Ascending aorta (tissue), 2 donors: Measurements from ENCODE around the gene VEPH1. TPM values are rescaled to one million over a fixed set of nuclear protein-coding genes. Genes with fewer than 3 reads are reported as not detected.
A peak's percentile ranks its signal among the peaks of the same experiment; 100 is the strongest.

Source experiments
- DNase-seq, 2 donors: peaks; one replicate each; pipeline ENCODE4 v3.0.0-alpha.2; 2019; ENCODE audit warnings: low spot score in 2 of 2
- H3K27ac ChIP-seq, 2 donors: fragments of 200-600 bp; sonication (generic); one replicate each; pipeline ENCODE4 v1.5.1; 2016 to 2017; ENCODE audit warnings: mild to moderate bottlenecking in 1 of 2
- H3K27me3 ChIP-seq: fragments of 200-600 bp; sonication (generic); one replicate; pipeline ENCODE4 v1.5.1; 2017
- H3K36me3 ChIP-seq, 2 donors: fragments of 200-600 bp; sonication (generic); one replicate each; pipeline ENCODE4 v1.5.1; 2016
- H3K4me1 ChIP-seq, 2 donors: fragments of 200-600 bp; sonication (generic); one replicate each; pipeline ENCODE4 v1.5.1; 2016 to 2017; ENCODE audit warnings: mild to moderate bottlenecking in 1 of 2
- H3K4me3 ChIP-seq, 2 donors: fragments of 200-600 bp; sonication (generic); one replicate each; pipeline ENCODE4 v1.5.1; 2016 to 2017; ENCODE audit warnings: mild to moderate bottlenecking in 1 of 2
- H3K9me3 ChIP-seq, 2 donors: fragments of 200-600 bp; sonication (generic); one replicate each; pipeline ENCODE4 v1.5.1; 2016
- intact Hi-C: fragments of 100-400 bp; cut with DNase I; formaldehyde crosslinking; loops from one replicate; pipeline ENCODE4 v1.15.1; 2023
- total RNA-seq: library from RNA; depleted of rRNA; stranded (reverse); fragments of >200 nt; gene quantifications from one replicate; pipeline ENCODE4 v1.1.0, GENCODE V29; 2016
- TF ChIP-seq, protein P1 (sequence below), 3 experiments: fragments of 200-600 bp in 2 of 3; fragments of 450-650 bp in 1 of 3; sonication (generic) in 2 of 3; IDR thresholded peaks; one replicate each; pipeline ENCODE4 v1.5.1; 2016 to 2019; ENCODE audit warnings: antibody characterized with exemption in 3 of 3, mild to moderate bottlenecking in 1 of 3, moderate library complexity in 1 of 3

VEPH1 gene
- total RNA-seq, 1 donor from 2014 or later = 2.2 TPM

- H3K4me1 ChIP-seq = no peaks in the 10 kb centered on the region
- H3K9me3 ChIP-seq = no peaks in the 10 kb centered on the region
- peak overlapping the region; percentile 43 to 58 for H3K4me3 ChIP-seq
- TF ChIP-seq, protein P1, sequence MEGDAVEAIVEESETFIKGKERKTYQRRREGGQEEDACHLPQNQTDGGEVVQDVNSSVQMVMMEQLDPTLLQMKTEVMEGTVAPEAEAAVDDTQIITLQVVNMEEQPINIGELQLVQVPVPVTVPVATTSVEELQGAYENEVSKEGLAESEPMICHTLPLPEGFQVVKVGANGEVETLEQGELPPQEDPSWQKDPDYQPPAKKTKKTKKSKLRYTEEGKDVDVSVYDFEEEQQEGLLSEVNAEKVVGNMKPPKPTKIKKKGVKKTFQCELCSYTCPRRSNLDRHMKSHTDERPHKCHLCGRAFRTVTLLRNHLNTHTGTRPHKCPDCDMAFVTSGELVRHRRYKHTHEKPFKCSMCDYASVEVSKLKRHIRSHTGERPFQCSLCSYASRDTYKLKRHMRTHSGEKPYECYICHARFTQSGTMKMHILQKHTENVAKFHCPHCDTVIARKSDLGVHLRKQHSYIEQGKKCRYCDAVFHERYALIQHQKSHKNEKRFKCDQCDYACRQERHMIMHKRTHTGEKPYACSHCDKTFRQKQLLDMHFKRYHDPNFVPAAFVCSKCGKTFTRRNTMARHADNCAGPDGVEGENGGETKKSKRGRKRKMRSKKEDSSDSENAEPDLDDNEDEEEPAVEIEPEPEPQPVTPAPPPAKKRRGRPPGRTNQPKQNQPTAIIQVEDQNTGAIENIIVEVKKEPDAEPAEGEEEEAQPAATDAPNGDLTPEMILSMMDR (IDR thresholded peaks at IDR 0.05) = no peak
- H3K36me3 ChIP-seq = no peaks in the 10 kb centered on the region
- no peaks in the 10 kb centered on the region for H3K27me3 ChIP-seq
- no peak for DNase-seq
- intact Hi-C loops = no loop called here
- H3K27ac ChIP-seq = no peak overlapping the region
Observed at GRCh38 chr3:157499342-157499963, 3.8 kb downstream of the VEPH1 start.

DNA sequence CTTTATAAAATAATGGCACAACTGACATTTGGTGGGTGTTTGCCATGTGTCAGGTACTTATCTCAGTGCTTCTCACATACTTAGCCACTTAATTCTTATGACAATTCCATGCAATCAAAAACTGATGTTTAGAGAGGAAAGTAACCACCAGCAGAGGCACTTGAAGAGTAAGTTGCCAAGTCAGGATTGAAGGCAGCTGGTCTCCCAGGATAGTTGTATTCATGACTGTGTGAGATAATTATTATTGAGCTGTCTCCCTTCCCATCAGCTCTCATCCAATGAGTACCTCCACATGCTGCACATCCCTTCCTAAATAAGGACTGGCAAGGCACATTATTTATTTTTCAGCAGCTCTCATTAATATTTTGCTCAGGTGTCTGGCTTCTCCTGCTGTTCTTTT is 4.8 kb downstream of the VEPH1 start:
- no peak for DNase-seq
- Histone ChIP-seq H3K4me3 (no peak overlapping the region), H3K27ac (no peak overlapping the region), H3K27me3 (no peaks in the 10 kb centered on the region), H3K4me1 (no peaks in the 10 kb centered on the region), H3K36me3 (no peaks in the 10 kb centered on the region), H3K9me3 (no peaks in the 10 kb centered on the region)
- intact Hi-C loops = no loop called here
- TF ChIP-seq, protein P1 (IDR thresholded peaks at IDR 0.05) = no peak

GRCh38 chr3:157495846-157496245 is 7.4 kb downstream of the VEPH1 start:
- Histone ChIP-seq H3K27me3 (no peaks in the 10 kb centered on the region), H3K27ac (no peak overlapping the region), H3K9me3 (no peaks in the 10 kb centered on the region), H3K4me1 (no peaks in the 10 kb centered on the region), H3K4me3 (no peak overlapping the region), H3K36me3 (no peaks in the 10 kb centered on the region)
- DNase-seq = no peak
- TF ChIP-seq, protein P1 (IDR thresholded peaks at IDR 0.05) = no peak
- intact Hi-C loops = no loop called here

DNA sequence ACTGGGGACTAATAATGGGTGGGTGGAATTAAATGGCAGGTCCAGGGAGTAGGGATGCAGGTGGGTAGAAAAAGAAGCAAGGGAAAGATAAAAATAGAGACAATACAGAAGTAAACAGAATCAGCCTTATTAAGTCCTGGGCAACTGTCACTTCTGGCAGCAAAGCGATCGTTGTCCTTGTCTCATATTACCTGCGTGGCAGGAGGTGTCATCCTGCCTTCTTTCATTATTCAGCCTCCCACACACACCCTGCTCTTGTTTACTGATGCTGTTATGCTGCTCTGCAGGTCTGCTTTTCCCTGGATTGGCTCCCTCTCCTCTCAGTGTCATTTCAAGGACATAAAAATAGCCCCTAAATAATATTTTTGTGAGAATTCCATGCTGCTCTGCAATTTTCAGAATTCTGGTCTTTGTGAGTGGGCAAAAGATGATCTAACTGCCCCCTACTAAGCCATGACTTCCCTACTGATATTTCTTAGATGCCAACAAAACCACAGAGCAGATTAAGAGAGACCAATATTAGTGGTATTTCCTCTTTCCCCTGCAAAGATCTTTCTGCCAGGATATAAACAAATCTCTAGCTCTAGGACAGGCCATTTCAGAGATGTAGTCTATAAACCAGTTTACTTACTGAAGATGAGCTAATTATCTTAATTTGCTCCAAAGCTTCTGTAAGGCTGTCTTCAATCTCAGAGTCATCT is 8.5 kb downstream of the VEPH1 start:
- Histone ChIP-seq H3K9me3 (no peaks in the 10 kb centered on the region), H3K36me3 (no peaks in the 10 kb centered on the region), H3K27me3 (no peaks in the 10 kb centered on the region), H3K27ac (no peak overlapping the region), H3K4me1 (no peaks in the 10 kb centered on the region), H3K4me3 (no peak overlapping the region)
- intact Hi-C loops = loop anchor here (5.0 kb wide), 1 partner anchor 287 kb away; no protein-coding TSS in a partner anchor
- DNase-seq = no peak
- TF ChIP-seq, protein P1 (IDR thresholded peaks at IDR 0.05) = no peak

DNA sequence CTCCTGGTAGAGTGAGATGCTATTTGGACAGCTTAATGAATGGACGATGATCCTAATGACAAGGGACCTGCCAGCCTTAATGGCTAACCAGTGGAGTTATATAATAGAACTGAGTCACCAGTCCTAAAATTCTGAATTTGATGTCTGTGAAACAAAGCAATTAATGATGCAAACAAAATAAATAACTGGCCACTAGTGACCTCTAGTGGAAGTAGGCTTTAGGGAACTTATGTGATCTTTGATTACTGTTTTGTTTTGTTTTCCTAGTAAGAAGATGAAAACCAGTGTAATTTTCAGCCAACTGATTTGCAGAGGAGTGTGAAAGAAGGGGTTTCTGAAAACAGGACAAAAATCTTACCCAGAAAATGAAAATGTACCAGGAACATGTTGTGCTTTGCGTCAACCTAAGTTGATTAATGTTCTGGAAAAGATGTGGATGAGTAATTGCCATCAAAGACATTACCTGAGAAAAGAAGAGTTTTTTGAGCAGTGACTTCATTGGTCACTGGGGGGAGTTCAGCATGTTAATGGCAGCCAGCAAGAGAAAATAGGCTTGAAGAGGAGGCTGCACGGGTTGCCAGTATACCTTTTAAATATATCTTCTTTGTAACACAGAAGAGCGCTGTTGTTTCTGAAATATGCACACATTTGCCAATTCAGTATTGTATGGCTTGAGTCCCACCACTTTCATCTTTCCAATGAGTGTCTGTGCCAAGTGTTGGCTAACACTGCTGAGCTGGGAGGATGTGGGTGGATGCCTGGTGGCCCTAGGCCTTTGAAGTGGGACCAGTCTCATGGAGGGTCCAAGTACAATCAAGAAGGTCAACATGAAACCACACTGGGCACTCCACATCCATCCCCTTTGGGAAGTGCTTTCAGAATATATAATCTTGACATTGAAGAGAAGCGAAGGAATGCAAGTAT is 9.3 kb downstream of the VEPH1 start:
- no peaks in the 10 kb centered on the region for H3K9me3 ChIP-seq
- H3K4me3 ChIP-seq = no peak overlapping the region
- no peaks in the 10 kb centered on the region for H3K36me3 ChIP-seq
- DNase-seq = no peak
- intact Hi-C loops = loop anchor here (5.0 kb wide), 1 partner anchor 287 kb away; no protein-coding TSS in a partner anchor
- no peak overlapping the region for H3K27ac ChIP-seq
- H3K27me3 ChIP-seq = no peaks in the 10 kb centered on the region
- TF ChIP-seq, protein P1 (IDR thresholded peaks at IDR 0.05) = peak in 2 of 3 experiments; percentile 30 to 50
- H3K4me1 ChIP-seq = no peaks in the 10 kb centered on the region
